Left ventricle myocardium inferior (tissue), 1 donor: Measurements from ENCODE around the gene CXCL1. TPM values are rescaled to one million over a fixed set of nuclear protein-coding genes. Genes with fewer than 3 reads are reported as not detected.

Experiments used
- DNase-seq: peaks from one replicate; pipeline ENCODE4 v3.0.0-alpha.2; 2020
- H3K27ac ChIP-seq: fragments of 200-600 bp; replicated peaks from 2 replicates; pipeline ENCODE4 v1.8.0; 2021
- H3K27me3 ChIP-seq: fragments of 200-600 bp; 2 replicates; pipeline ENCODE4 v1.8.0; 2021; ENCODE audit warnings: low read depth
- H3K36me3 ChIP-seq: fragments of 200-600 bp; 2 replicates; pipeline ENCODE4 v1.8.0; 2021
- H3K4me1 ChIP-seq: fragments of 200-600 bp; 2 replicates; pipeline ENCODE4 v1.8.0; 2021
- H3K4me3 ChIP-seq: fragments of 200-600 bp; 2 replicates; pipeline ENCODE4 v1.8.0; 2021; ENCODE audit warnings: mild to moderate bottlenecking, moderate library complexity
- H3K9me3 ChIP-seq: fragments of 200-600 bp; replicated peaks from 2 replicates; pipeline ENCODE4 v1.8.0; 2021
- intact Hi-C: fragments of 100-400 bp; cut with micrococcal nuclease; formaldehyde crosslinking; loops from one replicate; pipeline ENCODE4 v1.11.0; 2022
- total RNA-seq: library from RNA; stranded (reverse); fragmentation: NEBNext Ultra II Directional; extraction: Animal tissue kit (Norgen Biotek cat#: 25700); gene quantifications from one replicate; pipeline ENCODE4 v1.2.1, GENCODE V29; 2021
- TF ChIP-seq, protein P1 (sequence below): fragments of 200-600 bp; IDR thresholded peaks from 2 replicates; pipeline ENCODE4 v1.8.0; 2021; ENCODE audit warnings: antibody characterized with exemption, mild to moderate bottlenecking, borderline replicate concordance
- donor health status: DM: no; HTN: yes; CAD: no; lungs with severe emphysema.

Gene CXCL1
- total RNA-seq, 1 donor from 2014 or later = 0.55 TPM

DNA sequence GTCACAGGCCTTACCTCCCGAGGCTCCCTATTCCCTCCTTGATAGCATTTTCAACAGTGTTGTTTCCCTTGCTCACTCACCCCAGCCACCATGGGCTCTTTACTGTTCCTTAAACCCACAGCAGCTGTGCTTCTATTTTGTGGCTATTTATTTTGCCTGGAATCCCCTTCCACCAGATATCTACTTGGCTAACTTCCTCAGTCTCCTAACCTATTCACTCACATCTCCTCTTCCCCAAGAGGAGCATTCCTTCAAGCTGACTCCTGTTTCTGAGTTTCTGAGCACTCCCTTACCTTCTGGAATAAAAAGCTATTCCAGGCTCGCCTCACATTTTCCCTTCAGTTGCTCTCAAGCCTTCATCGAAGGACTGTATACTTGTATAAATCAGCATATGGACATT lies 50.5 kb downstream of the CXCL1 start:
- H3K27me3 ChIP-seq = no peaks in the 10 kb centered on the region
- H3K4me1 ChIP-seq = no peaks in the 10 kb centered on the region
- no peaks in the 10 kb centered on the region for H3K9me3 ChIP-seq
- DNase-seq = no peak
- intact Hi-C loops = no loop called here
- no peak overlapping the region for H3K27ac ChIP-seq
- TF ChIP-seq, protein P1, sequence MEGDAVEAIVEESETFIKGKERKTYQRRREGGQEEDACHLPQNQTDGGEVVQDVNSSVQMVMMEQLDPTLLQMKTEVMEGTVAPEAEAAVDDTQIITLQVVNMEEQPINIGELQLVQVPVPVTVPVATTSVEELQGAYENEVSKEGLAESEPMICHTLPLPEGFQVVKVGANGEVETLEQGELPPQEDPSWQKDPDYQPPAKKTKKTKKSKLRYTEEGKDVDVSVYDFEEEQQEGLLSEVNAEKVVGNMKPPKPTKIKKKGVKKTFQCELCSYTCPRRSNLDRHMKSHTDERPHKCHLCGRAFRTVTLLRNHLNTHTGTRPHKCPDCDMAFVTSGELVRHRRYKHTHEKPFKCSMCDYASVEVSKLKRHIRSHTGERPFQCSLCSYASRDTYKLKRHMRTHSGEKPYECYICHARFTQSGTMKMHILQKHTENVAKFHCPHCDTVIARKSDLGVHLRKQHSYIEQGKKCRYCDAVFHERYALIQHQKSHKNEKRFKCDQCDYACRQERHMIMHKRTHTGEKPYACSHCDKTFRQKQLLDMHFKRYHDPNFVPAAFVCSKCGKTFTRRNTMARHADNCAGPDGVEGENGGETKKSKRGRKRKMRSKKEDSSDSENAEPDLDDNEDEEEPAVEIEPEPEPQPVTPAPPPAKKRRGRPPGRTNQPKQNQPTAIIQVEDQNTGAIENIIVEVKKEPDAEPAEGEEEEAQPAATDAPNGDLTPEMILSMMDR = no peak
- no peak overlapping the region for H3K4me3 ChIP-seq
- H3K36me3 ChIP-seq = no peaks in the 10 kb centered on the region

Other genes starting within 250 kb of the CXCL1 start
- not detected for gene RASSF6, start 249.0 kb upstream of the CXCL1 start, total RNA-seq
- gene CXCL8, start 128.8 kb upstream of the CXCL1 start, total RNA-seq = 0.30 TPM
- not detected for gene CXCL6, start 32.7 kb upstream of the CXCL1 start, total RNA-seq
- gene PF4V1, start 16.1 kb upstream of the CXCL1 start, total RNA-seq = not detected
- 0.49 TPM for gene PF4, start 112.6 kb downstream of the CXCL1 start, total RNA-seq
- 1.2 TPM for gene PPBP, start 118.8 kb downstream of the CXCL1 start, total RNA-seq
- not detected for gene CXCL5, start 129.3 kb downstream of the CXCL1 start, total RNA-seq
- 0.30 TPM for gene CXCL3, start 169.3 kb downstream of the CXCL1 start, total RNA-seq
- gene CXCL2, start 229.8 kb downstream of the CXCL1 start, total RNA-seq = 11.3 TPM